ENCODE measurements around the gene HDGFL1. TPM values are rescaled to one million over a fixed set of nuclear protein-coding genes. Genes with fewer than 3 reads are reported as not detected.
A peak's percentile ranks its signal among the peaks of the same experiment; 100 is the strongest.

The HDGFL1 gene
- total RNA-seq, 2 donors from 2014 or later: 14.6 TPM; not detected in 1

DNA sequence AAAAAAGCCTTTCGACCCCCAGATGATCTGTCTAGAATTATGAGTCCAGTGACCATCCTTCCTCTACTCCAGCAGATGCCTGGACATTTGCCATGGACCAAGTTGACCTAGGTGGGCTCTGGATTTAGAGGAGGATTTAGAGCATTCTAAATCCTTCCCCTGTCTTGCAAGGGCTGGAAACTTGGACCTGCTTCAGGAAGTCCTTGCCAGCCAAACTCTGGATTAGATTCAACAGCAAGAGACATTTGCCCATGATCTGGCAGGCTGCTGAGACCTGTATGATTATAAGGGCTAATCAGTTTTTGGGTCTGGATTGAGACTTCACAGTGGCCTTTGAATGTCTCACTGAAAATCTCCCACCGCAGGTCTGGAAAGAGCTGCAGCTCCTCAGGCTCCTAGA, 13.1 kb upstream of the HDGFL1 start:
- intact Hi-C loops (cut with DNase I): no loop called here
- 35% methylated on average over 2 of the region's 2 CpGs for WGBS

DNA sequence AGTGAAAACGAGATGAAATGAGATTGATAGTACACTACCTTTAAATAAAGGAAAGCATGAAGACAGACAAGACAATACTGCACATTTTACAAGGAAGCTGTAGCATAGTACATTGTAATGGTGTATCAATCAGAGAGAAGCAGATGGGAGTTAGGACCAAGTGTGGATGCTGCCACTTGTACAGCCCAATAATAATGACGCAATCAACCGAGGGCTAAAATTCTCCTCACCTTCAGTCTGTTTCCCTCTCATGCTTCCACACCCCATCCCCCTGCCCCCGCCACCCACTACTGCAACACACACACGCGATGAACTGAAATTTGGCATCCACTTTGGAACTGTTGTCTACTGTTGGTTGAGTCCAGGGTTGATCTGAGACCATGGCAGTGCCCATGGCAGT, 12.4 kb upstream of the HDGFL1 start:
- no peak for DNase-seq (ENCODE audit: low spot score)
- H3K4me1 ChIP-seq (replicated peaks): no peaks in the 10 kb centered on the region
- no peak overlapping the region for H3K27ac ChIP-seq
- H3K9me3 ChIP-seq: no peaks in the 10 kb centered on the region
- 81% methylated on average over 6 of the region's 6 CpGs for WGBS
- no peaks in the 10 kb centered on the region for H3K36me3 ChIP-seq
- H3K27me3 ChIP-seq (replicated peaks; ENCODE audit: insufficient read depth): no peaks in the 10 kb centered on the region
- intact Hi-C loops (cut with DNase I): no loop called here
- H3K4me3 ChIP-seq: no peak overlapping the region
- TF ChIP-seq POLR2AphosphoS5 (IDR thresholded peaks at IDR 0.05) (no peak), POLR2A (IDR thresholded peaks at IDR 0.05) (no peak)
- TF ChIP-seq, protein P1, sequence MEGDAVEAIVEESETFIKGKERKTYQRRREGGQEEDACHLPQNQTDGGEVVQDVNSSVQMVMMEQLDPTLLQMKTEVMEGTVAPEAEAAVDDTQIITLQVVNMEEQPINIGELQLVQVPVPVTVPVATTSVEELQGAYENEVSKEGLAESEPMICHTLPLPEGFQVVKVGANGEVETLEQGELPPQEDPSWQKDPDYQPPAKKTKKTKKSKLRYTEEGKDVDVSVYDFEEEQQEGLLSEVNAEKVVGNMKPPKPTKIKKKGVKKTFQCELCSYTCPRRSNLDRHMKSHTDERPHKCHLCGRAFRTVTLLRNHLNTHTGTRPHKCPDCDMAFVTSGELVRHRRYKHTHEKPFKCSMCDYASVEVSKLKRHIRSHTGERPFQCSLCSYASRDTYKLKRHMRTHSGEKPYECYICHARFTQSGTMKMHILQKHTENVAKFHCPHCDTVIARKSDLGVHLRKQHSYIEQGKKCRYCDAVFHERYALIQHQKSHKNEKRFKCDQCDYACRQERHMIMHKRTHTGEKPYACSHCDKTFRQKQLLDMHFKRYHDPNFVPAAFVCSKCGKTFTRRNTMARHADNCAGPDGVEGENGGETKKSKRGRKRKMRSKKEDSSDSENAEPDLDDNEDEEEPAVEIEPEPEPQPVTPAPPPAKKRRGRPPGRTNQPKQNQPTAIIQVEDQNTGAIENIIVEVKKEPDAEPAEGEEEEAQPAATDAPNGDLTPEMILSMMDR (IDR thresholded peaks at IDR 0.05): no peak

More for the DNA sequence above, 13.1 kb upstream of the HDGFL1 start:
- no peak overlapping the region for H3K27ac ChIP-seq
- TF ChIP-seq POLR2AphosphoS5 (IDR thresholded peaks at IDR 0.05) (no peak), POLR2A (IDR thresholded peaks at IDR 0.05) (no peak)
- TF ChIP-seq, protein P1 (IDR thresholded peaks at IDR 0.05): no peak
- no peaks in the 10 kb centered on the region for H3K9me3 ChIP-seq
- no peak overlapping the region for H3K4me3 ChIP-seq
- H3K27me3 ChIP-seq (replicated peaks; ENCODE audit: insufficient read depth): no peaks in the 10 kb centered on the region
- H3K4me1 ChIP-seq (replicated peaks): no peaks in the 10 kb centered on the region
- peak; percentile 7 for DNase-seq (ENCODE audit: low spot score)
- H3K36me3 ChIP-seq: no peaks in the 10 kb centered on the region

DNA sequence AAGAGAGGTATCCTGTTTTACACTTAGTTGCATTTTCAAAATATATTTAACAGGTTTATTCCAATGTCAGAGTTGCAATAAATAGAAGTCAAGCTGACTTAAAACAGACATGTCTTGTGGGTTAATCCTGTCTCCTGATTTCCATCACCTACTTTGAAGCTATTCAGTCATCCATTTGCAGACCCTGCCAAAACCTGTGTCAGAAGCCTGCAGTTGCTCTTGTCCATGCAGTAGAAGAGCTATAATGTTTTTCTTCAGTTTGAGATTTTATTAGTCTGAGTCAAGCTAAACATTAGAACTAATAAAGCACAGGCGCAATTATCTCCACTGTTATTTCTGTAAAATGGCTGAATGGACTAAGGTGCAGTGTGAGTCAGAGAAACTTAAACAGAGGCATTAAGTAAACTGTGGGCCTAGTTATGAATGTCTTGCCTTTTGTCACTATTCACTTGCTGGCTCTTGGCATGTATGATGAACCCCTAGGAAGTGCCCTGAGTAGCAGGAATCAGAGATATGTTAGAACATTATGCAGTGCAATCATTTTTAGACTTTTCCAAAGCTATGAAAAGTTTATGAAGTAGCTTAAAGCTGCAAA, 11.0 kb upstream of the HDGFL1 start:
- no peaks in the 10 kb centered on the region for H3K36me3 ChIP-seq
- no peak overlapping the region for H3K4me3 ChIP-seq
- H3K27me3 ChIP-seq (replicated peaks; ENCODE audit: insufficient read depth): no peaks in the 10 kb centered on the region
- H3K4me1 ChIP-seq (replicated peaks): no peaks in the 10 kb centered on the region
- 44% methylated on average over 1 of the region's 1 CpG for WGBS
- H3K9me3 ChIP-seq: no peaks in the 10 kb centered on the region
- TF ChIP-seq POLR2A (IDR thresholded peaks at IDR 0.05) (no peak), POLR2AphosphoS5 (IDR thresholded peaks at IDR 0.05) (no peak)
- TF ChIP-seq, protein P1 (IDR thresholded peaks at IDR 0.05): no peak
- intact Hi-C loops (cut with DNase I): no loop called here
- H3K27ac ChIP-seq: no peak overlapping the region
- no peak for DNase-seq (ENCODE audit: low spot score)

DNA sequence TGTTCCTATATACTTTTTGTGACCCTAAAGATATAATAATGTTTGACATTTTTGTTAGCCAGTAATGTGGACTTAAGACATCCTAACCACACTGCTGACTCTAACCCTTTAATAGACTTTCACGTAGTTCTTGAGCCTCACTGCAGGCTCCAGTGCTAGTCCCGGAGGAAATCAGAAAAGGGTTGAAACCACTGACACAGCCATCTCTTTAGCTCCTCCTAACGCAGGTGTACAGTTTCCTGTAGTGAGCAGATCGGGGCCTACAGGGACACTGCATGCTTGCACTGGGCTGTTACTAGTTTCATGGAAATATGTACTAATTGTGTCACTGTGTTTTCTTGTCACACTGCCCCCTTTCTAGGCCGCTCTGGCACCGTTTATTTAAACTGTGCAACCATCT, 512 bp upstream of the HDGFL1 start:
- Histone ChIP-seq H3K4me1 (replicated peaks) (no peaks in the 10 kb centered on the region), H3K9me3 (no peaks in the 10 kb centered on the region), H3K36me3 (no peaks in the 10 kb centered on the region), H3K27ac (no peak overlapping the region), H3K4me3 (no peak overlapping the region), H3K27me3 (replicated peaks; ENCODE audit: insufficient read depth) (no peaks in the 10 kb centered on the region)
- 96% methylated on average over 6 of the region's 6 CpGs for WGBS
- intact Hi-C loops (cut with DNase I): no loop called here
- TF ChIP-seq, protein P1 (IDR thresholded peaks at IDR 0.05): no peak
- TF ChIP-seq POLR2A (IDR thresholded peaks at IDR 0.05) (no peak), POLR2AphosphoS5 (IDR thresholded peaks at IDR 0.05) (no peak)
- DNase-seq (ENCODE audit: low spot score): no peak

DNA sequence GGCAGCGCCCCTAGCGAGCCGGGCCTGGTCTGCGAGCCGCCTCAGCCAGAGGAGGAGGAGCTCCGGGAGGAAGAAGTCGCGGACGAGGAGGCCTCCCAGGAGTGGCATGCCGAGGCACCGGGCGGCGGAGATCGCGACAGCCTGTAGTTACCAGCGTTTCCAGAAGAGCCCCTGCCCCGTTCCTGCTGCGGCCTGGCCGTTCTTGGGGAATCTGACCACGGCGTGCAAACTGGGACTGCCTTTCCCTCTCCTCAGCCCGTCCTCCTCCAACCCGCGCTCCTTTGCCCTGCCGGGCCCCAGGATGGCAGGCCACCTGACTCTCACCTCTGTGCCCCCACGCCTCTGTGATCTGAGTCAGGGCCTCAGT, 802 bp downstream of the HDGFL1 start:
- Histone ChIP-seq H3K4me3 (no peak overlapping the region), H3K4me1 (replicated peaks) (no peaks in the 10 kb centered on the region), H3K27ac (no peak overlapping the region), H3K36me3 (no peaks in the 10 kb centered on the region), H3K27me3 (replicated peaks; ENCODE audit: insufficient read depth) (no peaks in the 10 kb centered on the region), H3K9me3 (no peaks in the 10 kb centered on the region)
- WGBS: 96% methylated on average over 26 of the region's 26 CpGs
- TF ChIP-seq POLR2A (IDR thresholded peaks at IDR 0.05) (no peak), POLR2AphosphoS5 (IDR thresholded peaks at IDR 0.05) (no peak)
- TF ChIP-seq, protein P1 (IDR thresholded peaks at IDR 0.05): no peak
- DNase-seq (ENCODE audit: low spot score): no peak
- intact Hi-C loops (cut with DNase I): no loop called here
